Measurements from ENCODE around the gene PIGA. TPM values are rescaled to one million over a fixed set of nuclear protein-coding genes. Genes with fewer than 3 reads are reported as not detected.
A peak's percentile ranks its signal among the peaks of the same experiment; 100 is the strongest.

The PIGA gene
- total RNA-seq, 2 donors from 2014 or later, result 2.7 to 2.9 TPM

GRCh38 chrX:15334561-15334960 is 762 bp downstream of the PIGA start:
- no peak for DNase-seq (ENCODE audit: low spot score)
- Histone ChIP-seq H3K27ac (peak overlapping the region; percentile 85 to 88), H3K36me3 (no peaks in the 10 kb centered on the region), H3K4me3 (peak overlapping the region; percentile 71 to 78), H3K9me3 (no peaks in the 10 kb centered on the region), H3K4me1 (peaks cover 0 to 5% of the 10 kb centered on the region in 2 donors), H3K27me3 (no peaks in the 10 kb centered on the region)
- no peak for TF ChIP-seq CTCF (IDR thresholded peaks at IDR 0.05)

- H3K36me3 ChIP-seq, result no peaks in the 10 kb centered on the region
Observed at GRCh38 chrX:15328821-15329220, 6.5 kb downstream of the PIGA start.

GRCh38 chrX:15328131-15328530 is 7.2 kb downstream of the PIGA start:
- Histone ChIP-seq H3K4me3 (no peak overlapping the region), H3K9me3 (no peaks in the 10 kb centered on the region), H3K36me3 (no peaks in the 10 kb centered on the region), H3K27me3 (no peaks in the 10 kb centered on the region), H3K4me1 (no peaks in the 10 kb centered on the region), H3K27ac (no peak overlapping the region)
- DNase-seq (ENCODE audit: low spot score), result no peak
- TF ChIP-seq CTCF (IDR thresholded peaks at IDR 0.05), result no peak

More at GRCh38 chrX:15328821-15329220, 6.5 kb downstream of the PIGA start:
- no peaks in the 10 kb centered on the region for H3K9me3 ChIP-seq
- peak overlapping the region in 1 of 2 donors; percentile 7 for H3K27ac ChIP-seq
- H3K4me1 ChIP-seq, result no peaks in the 10 kb centered on the region
- no peak overlapping the region for H3K4me3 ChIP-seq
- DNase-seq (ENCODE audit: low spot score), result no peak
- TF ChIP-seq CTCF (IDR thresholded peaks at IDR 0.05), result no peak
- H3K27me3 ChIP-seq, result no peaks in the 10 kb centered on the region

GRCh38 chrX:15322472-15322871 is 12.9 kb downstream of the PIGA start:
- H3K36me3 ChIP-seq, result no peaks in the 10 kb centered on the region
- no peak for TF ChIP-seq CTCF (IDR thresholded peaks at IDR 0.05)
- no peaks in the 10 kb centered on the region for H3K9me3 ChIP-seq
- no peak overlapping the region for H3K4me3 ChIP-seq
- no peak for DNase-seq (ENCODE audit: low spot score)
- no peak overlapping the region for H3K27ac ChIP-seq
- H3K27me3 ChIP-seq, result no peaks in the 10 kb centered on the region
- no peaks in the 10 kb centered on the region for H3K4me1 ChIP-seq

GRCh38 chrX:15322072-15322471 is 13.3 kb downstream of the PIGA start:
- Histone ChIP-seq H3K4me3 (no peak overlapping the region), H3K9me3 (no peaks in the 10 kb centered on the region), H3K27me3 (no peaks in the 10 kb centered on the region), H3K27ac (no peak overlapping the region), H3K36me3 (no peaks in the 10 kb centered on the region), H3K4me1 (no peaks in the 10 kb centered on the region)
- DNase-seq (ENCODE audit: low spot score), result no peak
- no peak for TF ChIP-seq CTCF (IDR thresholded peaks at IDR 0.05)

- Histone ChIP-seq H3K27me3 (no peaks in the 10 kb centered on the region), H3K9me3 (no peaks in the 10 kb centered on the region), H3K4me3 (no peak overlapping the region), H3K27ac (no peak overlapping the region), H3K4me1 (no peaks in the 10 kb centered on the region), H3K36me3 (no peaks in the 10 kb centered on the region)
- DNase-seq (ENCODE audit: low spot score), result no peak
- no peak for TF ChIP-seq CTCF (IDR thresholded peaks at IDR 0.05)
Observed at GRCh38 chrX:15321447-15321846, 13.9 kb downstream of the PIGA start.
